ENCODE measurements around the gene PGLYRP4.

DNA sequence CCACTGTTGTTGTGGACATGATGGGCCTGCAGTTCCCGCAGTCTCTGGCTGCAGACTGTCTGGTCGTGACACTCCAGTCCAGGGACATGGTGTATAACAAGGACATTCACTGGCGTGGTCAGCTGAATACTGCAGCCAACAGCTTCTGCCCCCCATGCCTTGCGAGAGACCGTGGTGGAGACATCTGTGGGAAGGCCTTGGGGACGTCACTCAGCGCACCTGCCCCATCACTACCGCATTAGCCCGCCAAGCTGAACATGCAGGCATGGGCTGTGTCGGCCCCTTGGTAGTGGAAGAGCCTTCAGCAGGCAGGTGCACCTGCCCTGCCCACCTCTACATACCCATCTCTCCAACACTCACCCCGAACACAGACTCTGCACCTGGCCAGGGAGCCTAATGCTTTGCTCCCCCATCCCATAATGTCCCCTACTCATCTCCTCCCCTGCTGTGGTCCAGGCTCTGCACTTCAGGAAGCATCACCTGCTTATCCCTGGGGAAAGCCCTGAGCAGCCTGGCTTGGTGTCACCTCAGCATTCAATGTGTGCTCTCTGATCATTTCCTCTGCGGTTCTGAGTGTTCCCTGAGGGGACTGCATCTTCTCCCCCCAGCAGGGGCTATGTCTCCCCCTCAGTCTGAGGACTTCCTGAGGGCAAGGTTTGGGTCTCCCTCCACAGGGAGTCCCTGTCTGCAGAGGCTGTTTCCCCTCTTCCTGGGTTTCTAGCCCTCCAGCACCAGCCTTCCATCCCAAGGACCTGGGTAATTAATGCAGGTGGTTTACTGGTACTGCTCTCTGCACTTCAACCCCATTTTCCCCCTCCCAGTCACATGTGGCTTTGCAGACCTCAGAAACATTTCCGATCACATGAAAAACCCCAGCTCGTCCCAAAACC lies 3.2 kb downstream of the PGLYRP4 start:
- TF ChIP-seq EZH2 (IDR thresholded peaks at IDR 0.05; ENCODE audit: insufficient read depth, poor library complexity, severe bottlenecking) (no peak), EZH2phosphoT487 (IDR thresholded peaks at IDR 0.05; ENCODE audit: insufficient read depth, low read depth) (no peak)
